ENCODE results near the gene CCDC186.
"Not testable (repeated sequence)": the region's sequence is repeated elsewhere in the genome, so short reads cannot be mapped to it uniquely, and the experiment has no call there.

Gene CCDC186

GRCh38 chr10:114172776-114173602, 1.0 kb downstream of the CCDC186 start:
- no peak for DNase-seq

- no peak for DNase-seq
These were observed 1.8 kb downstream of the CCDC186 start for GRCh38 chr10:114172216-114172615.

- no peak for DNase-seq
These were observed 5.5 kb downstream of the CCDC186 start for GRCh38 chr10:114168450-114169009.

- DNase-seq, result no peak
These were observed 6.0 kb downstream of the CCDC186 start for GRCh38 chr10:114167985-114168384.

GRCh38 chr10:114166494-114166893, 7.5 kb downstream of the CCDC186 start:
- no peak for DNase-seq

- DNase-seq, result no peak
These were observed 8.0 kb downstream of the CCDC186 start for GRCh38 chr10:114166043-114166442.

GRCh38 chr10:114163062-114163461, 10.9 kb downstream of the CCDC186 start:
- no peak for DNase-seq

DNA sequence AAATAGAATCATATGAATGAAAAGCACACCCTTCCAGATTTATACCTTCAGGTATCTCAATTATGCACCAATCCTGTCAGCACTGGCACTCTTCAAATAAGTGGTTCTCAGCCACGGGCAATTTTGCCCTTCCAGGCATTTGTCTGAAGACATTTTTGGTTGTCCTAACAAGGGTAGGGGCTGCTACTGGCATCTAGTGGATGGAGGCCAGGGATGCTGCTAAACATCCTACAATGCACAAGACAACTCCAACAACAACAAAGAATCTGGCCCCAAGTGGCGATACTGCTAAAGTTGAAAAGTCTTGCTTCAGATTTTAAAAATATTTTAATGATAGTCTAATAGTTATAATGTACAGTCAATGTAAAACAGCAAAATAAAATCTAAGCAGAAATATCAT, 16.1 kb downstream of the CCDC186 start:
- DNase-seq, result no peak

GRCh38 chr10:114151892-114152291, 22.1 kb downstream of the CCDC186 start:
- no peak for DNase-seq

- no peak for DNase-seq
These were observed 22.5 kb downstream of the CCDC186 start for GRCh38 chr10:114151486-114151885.

GRCh38 chr10:114149476-114149875, 24.5 kb downstream of the CCDC186 start:
- DNase-seq, result not testable (repeated sequence)

DNA sequence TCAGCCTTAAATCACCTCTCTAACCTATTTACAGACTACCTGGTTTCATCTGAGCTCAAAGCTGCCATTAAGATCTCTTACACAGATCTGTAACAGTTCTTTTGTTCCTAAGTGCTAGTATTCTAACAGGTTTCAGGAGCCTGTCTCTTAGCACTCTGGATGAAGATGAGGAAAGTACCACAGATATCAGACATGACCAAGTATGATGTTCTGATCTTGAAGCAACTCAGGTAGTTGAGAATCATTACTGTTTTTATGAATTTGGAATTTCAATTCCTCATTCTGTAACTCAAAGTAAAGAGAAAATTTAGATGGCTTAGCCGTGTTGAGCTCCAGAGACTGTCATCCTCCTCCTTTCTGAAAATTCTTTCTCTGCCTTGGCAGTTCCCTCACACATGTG, 30.8 kb downstream of the CCDC186 start:
- DNase-seq, result no peak

- DNase-seq, result no peak
These were observed 32.0 kb downstream of the CCDC186 start for GRCh38 chr10:114142018-114142417.

- DNase-seq, result not testable (repeated sequence)
These were observed 33.2 kb downstream of the CCDC186 start for GRCh38 chr10:114140827-114141226.

DNA sequence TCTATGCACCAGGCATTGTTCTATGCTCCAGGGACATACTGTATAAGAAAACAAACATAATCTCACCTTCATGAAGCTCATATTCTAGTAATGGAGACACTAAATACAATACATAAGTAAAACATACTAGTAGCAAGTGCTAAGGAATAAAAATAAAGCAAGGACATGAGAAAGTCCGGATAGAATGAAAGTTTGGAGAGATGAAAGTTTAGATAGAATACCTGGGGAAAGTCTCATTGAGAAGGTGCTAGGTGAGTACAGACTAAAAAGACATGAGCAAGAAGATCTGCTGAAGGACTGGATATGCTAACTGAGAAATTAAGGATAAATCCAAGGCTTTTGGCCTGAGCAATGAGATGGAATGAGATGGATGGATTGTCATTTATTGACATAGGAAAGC, 34.0 kb downstream of the CCDC186 start:
- no peak for DNase-seq

DNA sequence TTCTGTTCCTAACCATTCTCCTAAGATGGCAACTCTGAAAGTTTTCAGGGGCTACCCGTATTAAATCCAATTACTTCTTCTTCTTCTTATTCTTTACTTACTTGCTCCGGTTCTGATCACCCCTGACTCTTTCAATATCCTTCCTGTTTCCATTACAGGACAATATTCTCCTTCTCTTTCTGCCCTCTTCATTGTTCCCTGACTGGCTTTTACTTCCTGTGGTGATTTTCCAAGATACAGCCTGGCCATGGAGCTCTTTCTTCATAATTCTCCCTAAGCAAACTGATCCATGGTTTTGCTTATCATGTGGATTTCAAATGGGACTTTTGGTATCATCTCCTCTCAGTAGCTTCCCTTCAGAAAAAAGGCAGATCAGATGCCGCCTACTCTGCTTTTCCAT, 35.4 kb downstream of the CCDC186 start:
- DNase-seq, result no peak

DNA sequence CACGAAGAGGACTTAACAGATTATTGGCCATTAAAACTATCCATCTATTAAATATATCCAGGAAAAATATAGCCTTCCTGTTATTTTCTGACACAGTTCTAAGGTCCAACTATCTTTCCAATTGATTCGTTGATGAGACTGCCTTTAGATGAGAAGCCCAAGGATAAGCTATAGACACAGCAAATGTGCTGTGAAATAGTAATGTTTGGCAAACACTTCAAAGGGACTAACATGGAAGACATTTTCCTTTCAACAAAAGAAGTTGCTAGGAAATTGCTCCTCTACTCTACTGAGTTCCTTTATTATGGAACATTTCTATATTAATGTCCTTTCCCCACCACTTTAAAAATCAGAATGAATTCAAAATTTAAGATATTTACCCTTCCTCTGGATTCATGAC, 38.5 kb downstream of the CCDC186 start:
- DNase-seq, result no peak

GRCh38 chr10:114131094-114131493, 42.9 kb downstream of the CCDC186 start:
- no peak for DNase-seq

DNA sequence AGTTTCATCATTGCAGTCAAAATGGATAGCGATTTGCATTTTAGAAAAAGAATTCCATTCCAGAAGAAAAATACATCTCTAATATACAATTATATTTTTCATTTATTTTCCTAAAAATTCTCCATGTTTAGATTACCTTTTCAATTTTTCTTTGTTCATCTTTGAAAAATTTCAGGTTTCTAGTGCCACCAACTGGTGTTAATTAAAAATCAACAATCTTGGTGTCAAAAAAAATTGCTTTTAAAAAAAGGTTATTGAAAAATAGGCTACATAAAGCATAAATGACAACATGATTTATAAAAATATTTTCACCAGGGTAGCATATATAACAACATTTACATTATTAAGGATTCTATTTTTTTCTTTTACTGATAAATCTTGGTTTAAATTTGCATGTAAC, 53.0 kb downstream of the CCDC186 start:
- no peak for DNase-seq

DNA sequence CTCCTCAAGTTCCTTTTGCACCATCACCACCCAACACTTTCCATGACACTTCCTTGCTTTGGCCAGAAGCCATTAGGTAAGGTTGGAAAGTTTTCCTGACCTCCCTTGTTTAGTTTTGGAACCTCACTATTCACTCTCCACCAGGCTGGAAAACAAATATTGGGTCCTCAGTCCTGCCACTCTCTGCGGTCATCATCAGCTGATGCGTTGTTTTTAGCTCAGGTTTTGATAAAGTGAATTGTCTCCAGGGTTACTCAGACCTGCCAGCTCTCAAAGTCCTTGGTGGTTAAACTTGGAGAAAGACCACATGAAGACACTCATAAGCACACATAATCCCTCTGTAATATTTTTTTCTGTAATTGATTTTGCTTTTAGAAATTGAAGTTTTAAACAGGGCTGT, 55.5 kb downstream of the CCDC186 start:
- DNase-seq, result no peak

DNA sequence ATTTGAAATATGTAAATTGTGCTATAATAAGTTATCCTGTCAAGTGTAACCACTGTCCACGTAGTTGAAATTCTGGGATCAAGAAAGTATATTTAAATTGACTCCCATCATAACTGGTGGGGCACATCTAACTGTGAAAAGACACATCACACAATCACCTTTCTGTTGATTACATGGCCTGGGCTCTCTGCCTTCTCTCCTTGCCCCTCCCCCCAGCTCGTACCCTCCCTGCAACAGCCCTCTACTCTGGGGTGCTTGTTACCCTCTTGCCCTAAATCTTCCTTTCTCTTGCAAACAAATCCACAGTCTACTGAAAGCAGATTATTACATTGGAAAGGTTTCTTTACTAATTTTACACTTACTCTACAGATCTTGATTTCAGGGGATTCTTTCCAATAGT, 56.3 kb downstream of the CCDC186 start:
- no peak for DNase-seq

- no peak for DNase-seq
These were observed 58.1 kb downstream of the CCDC186 start for GRCh38 chr10:114115661-114116445.

DNA sequence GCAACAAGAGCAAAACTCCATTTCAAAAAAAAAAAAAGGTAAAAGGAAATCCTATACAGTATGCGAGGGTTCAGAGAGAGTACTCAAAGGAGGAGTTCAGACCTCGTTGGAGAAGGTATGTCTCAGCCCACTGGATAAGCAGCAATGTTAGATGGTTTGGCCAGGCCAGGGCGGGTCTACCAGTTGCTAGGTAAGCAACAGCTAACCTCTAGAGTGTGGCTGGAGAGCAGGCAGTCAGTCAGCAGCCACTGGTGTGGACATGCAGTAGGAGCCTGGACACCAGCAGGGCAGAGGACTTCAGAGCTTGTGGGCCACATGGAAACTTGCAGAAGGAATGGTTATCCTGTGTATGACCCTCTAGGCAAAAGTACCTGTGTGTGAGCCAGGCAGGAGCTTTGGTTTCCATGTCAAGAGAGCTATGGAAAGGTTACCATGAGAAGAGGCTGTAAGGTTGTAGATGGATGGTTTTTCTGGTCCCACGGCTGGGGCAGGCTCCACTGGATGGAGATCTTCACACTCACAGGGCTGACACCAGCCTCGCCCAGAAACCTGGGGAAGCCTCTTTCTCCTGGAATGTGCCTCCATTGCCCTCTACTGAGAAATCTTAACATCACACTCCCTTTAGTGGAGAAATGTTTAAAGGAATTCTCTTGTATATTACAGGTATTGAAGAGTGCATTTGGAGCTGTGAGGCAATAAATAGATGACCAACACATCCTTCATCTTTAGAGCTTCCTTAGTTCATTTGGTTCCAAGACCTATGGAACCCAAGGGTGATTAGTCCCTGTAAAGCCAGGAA, 63.6 kb downstream of the CCDC186 start:
- no peak for DNase-seq

Data from SHP77 treated with DMSO at 0.1 percent for 48 hours (cell line).